ENCODE data around the gene ALPK3.

DNA sequence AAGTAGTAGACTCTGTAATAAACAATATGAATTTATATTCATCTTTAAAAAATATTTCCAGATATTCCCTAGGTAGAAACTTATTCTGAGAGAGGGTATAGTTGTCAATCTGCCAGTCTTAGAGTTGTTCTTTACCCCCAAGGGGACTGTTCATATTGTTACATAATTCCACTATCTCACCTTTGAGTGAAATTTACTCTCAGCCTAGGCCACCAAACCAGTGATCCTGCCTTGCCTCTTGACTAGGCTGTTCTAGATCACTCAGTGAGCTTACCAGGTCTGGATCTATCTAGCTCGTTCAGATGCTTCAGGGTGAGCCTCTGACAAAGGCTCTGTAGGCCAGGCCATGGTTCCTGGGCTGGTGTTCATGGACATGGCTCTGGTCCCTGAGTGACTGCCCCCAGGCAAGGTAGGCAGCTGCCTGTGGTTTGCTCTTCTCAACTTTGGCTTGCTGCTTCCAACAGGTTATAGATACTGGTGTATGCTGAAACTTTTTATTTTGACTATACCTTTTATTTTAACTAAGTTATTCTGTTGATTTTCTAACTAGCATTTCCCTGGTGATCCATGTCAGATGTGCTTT is 41.2 kb upstream of the ALPK3 start:
- no peak for TF ChIP-seq CTCF (IDR thresholded peaks at IDR 0.05)
- TF ChIP-seq POLR2A (IDR thresholded peaks at IDR 0.05) = no peak

Measured in stomach (tissue), 4 donors.